ENCODE results near the gene DCP1B. TPM values are rescaled to one million over a fixed set of nuclear protein-coding genes. Genes with fewer than 3 reads are reported as not detected.

DCP1B gene
- total and polyA plus RNA-seq, 12 donors: 12.4 to 47.9 (median 28.5) TPM

GRCh38 chr12:2023365-2023764 is 19.1 kb upstream of the DCP1B start:
- no peak for TF ChIP-seq CTCF (IDR thresholded peaks at IDR 0.05)
- TF ChIP-seq POLR2A (IDR thresholded peaks at IDR 0.05): no peak
- no peaks in the 10 kb centered on the region for H3K4me1 ChIP-seq (replicated peaks in 1 of 2)
- H3K4me3 ChIP-seq: no peak overlapping the region
- H3K27me3 ChIP-seq: no peaks in the 10 kb centered on the region
- DNase-seq: no peak
- H3K36me3 ChIP-seq (replicated peaks in 1 of 2): no peaks in the 10 kb centered on the region
- no peaks in the 10 kb centered on the region for H3K9me3 ChIP-seq (replicated peaks in 1 of 3)
- no peak overlapping the region for H3K27ac ChIP-seq
- intact Hi-C loops (cut with DNase I): no loop called here
- WGBS, 4 donors: 65 to 76% (median 71%) methylated on average over 3 of the region's 3 CpGs

GRCh38 chr12:2020511-2020910 is 16.3 kb upstream of the DCP1B start:
- Histone ChIP-seq H3K27me3 (no peaks in the 10 kb centered on the region), H3K9me3 (replicated peaks in 1 of 3) (no peaks in the 10 kb centered on the region), H3K4me1 (replicated peaks in 1 of 2) (no peaks in the 10 kb centered on the region), H3K36me3 (replicated peaks in 1 of 2) (no peaks in the 10 kb centered on the region), H3K4me3 (no peak overlapping the region), H3K27ac (no peak overlapping the region)
- intact Hi-C loops (cut with DNase I): no loop called here
- no peak for DNase-seq
- WGBS, 4 donors: 89 to 98% (median 97%) methylated on average over 3 of the region's 3 CpGs
- TF ChIP-seq CTCF (IDR thresholded peaks at IDR 0.05) (no peak), POLR2A (IDR thresholded peaks at IDR 0.05) (no peak)

- 85 to 92% (median 85%) methylated on average over 2 of the region's 2 CpGs for WGBS, 4 donors
- H3K27ac ChIP-seq: no peak overlapping the region
- no peak overlapping the region for H3K4me3 ChIP-seq
- no peaks in the 10 kb centered on the region for H3K9me3 ChIP-seq (replicated peaks in 1 of 3)
- TF ChIP-seq CTCF (IDR thresholded peaks at IDR 0.05) (no peak), POLR2A (IDR thresholded peaks at IDR 0.05) (no peak)
- H3K27me3 ChIP-seq: no peaks in the 10 kb centered on the region
- no peaks in the 10 kb centered on the region for H3K36me3 ChIP-seq (replicated peaks in 1 of 2)
- DNase-seq: no peak
- peaks cover 4 to 9% of the 10 kb centered on the region in 2 donors for H3K4me1 ChIP-seq (replicated peaks in 1 of 2)
- intact Hi-C loops (cut with DNase I): no loop called here
Measured at GRCh38 chr12:2019126-2019525, 14.9 kb upstream of the DCP1B start.

GRCh38 chr12:2018391-2018790 is 14.1 kb upstream of the DCP1B start:
- peaks cover 10 to 16% of the 10 kb centered on the region in 2 donors for H3K4me1 ChIP-seq (replicated peaks in 1 of 2)

More at GRCh38 chr12:2018391-2018790, 14.1 kb upstream of the DCP1B start:
- intact Hi-C loops (cut with DNase I): no loop called here
- TF ChIP-seq POLR2A (IDR thresholded peaks at IDR 0.05): no peak
- TF ChIP-seq CTCF (IDR thresholded peaks at IDR 0.05): no peak
- no peaks in the 10 kb centered on the region for H3K36me3 ChIP-seq (replicated peaks in 1 of 2)
- H3K4me3 ChIP-seq: no peak overlapping the region
- no peaks in the 10 kb centered on the region for H3K27me3 ChIP-seq
- 90 to 94% (median 92%) methylated on average over 7 of the region's 7 CpGs for WGBS, 4 donors
- no peak overlapping the region for H3K27ac ChIP-seq
- no peak for DNase-seq
- no peaks in the 10 kb centered on the region for H3K9me3 ChIP-seq (replicated peaks in 1 of 3)
